Astrocyte (in vitro differentiated cells and primary cell): Measurements from ENCODE around the gene SOX5.

ENCODE experiments used
- CTCF ChIP-seq: IDR thresholded peaks from 2 replicates; pipeline ENCODE4 v1.5.1; 2011; ENCODE audit warnings: low read depth, mild to moderate bottlenecking, inconsistent platforms, low read length, moderate library complexity; ENCODE audit not compliant: insufficient read depth
- EZH2 ChIP-seq: IDR thresholded peaks from 2 replicates; pipeline ENCODE4 v1.6.1; 2012; ENCODE audit warnings: mild to moderate bottlenecking, low read length, inconsistent platforms; ENCODE audit not compliant: insufficient read depth

GRCh38 chr12:23659131-23659530 lies 290.3 kb downstream of the SOX5 start:
- TF ChIP-seq CTCF (no peak), EZH2 (no peak)
